ENCODE data around the gene PLXNB3.
A peak's percentile ranks its signal among the peaks of the same experiment; 100 is the strongest.

DNA sequence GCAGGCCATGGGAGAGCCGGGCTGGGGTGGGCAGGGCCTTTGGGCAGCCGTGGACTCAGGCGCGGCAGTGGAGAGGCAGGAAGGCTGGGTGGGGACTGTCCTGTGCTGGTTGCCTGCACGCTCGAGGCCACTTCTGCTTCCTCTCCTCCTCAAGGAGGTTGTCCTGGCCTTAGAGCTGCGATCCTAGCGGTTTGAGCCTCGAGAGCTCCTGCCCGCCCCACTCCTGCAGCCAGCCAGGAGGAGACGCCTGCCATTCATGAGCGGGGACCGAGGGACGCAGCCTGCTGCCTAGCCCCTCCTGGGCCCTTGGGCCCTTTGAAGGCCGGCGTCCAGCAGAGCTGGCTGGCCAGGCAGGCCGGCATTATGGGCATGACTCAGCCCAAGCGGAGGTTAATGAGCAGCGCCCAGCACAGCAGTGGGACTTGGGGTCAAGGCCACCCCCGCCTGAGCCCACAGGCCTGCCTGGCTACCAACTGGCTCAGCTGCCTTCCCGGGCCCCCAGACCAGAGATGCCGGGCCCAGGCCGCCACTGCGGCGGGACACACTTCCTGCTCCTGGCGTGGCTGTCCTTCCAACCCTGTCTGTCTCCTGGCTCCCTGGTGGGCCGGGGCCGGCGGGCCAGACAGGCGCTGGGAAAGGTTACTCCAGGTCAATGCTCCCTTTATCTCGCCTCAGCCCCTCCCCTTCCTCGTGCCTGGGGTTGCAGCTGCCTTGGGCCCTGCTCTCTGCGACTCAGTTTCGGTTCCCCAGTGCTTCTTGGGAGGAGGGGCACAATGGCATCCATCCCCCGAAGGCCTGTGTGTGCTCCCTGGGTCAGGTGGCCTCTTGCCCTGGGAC is 37.5 kb upstream of the PLXNB3 start:
- TF ChIP-seq POLR2AphosphoS5 (IDR thresholded peaks at IDR 0.05; ENCODE audit: low read depth, low read length), result no peak
- TF ChIP-seq, protein P1, sequence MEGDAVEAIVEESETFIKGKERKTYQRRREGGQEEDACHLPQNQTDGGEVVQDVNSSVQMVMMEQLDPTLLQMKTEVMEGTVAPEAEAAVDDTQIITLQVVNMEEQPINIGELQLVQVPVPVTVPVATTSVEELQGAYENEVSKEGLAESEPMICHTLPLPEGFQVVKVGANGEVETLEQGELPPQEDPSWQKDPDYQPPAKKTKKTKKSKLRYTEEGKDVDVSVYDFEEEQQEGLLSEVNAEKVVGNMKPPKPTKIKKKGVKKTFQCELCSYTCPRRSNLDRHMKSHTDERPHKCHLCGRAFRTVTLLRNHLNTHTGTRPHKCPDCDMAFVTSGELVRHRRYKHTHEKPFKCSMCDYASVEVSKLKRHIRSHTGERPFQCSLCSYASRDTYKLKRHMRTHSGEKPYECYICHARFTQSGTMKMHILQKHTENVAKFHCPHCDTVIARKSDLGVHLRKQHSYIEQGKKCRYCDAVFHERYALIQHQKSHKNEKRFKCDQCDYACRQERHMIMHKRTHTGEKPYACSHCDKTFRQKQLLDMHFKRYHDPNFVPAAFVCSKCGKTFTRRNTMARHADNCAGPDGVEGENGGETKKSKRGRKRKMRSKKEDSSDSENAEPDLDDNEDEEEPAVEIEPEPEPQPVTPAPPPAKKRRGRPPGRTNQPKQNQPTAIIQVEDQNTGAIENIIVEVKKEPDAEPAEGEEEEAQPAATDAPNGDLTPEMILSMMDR (IDR thresholded peaks at IDR 0.05), result no peak
- TF ChIP-seq SIN3A (IDR thresholded peaks at IDR 0.05; ENCODE audit: borderline replicate concordance, insufficient read depth, low read depth, low read length), result 0 out of 2 replicates have a peak, but pooled peaks have one; percentile 24
- TF ChIP-seq, protein P2, sequence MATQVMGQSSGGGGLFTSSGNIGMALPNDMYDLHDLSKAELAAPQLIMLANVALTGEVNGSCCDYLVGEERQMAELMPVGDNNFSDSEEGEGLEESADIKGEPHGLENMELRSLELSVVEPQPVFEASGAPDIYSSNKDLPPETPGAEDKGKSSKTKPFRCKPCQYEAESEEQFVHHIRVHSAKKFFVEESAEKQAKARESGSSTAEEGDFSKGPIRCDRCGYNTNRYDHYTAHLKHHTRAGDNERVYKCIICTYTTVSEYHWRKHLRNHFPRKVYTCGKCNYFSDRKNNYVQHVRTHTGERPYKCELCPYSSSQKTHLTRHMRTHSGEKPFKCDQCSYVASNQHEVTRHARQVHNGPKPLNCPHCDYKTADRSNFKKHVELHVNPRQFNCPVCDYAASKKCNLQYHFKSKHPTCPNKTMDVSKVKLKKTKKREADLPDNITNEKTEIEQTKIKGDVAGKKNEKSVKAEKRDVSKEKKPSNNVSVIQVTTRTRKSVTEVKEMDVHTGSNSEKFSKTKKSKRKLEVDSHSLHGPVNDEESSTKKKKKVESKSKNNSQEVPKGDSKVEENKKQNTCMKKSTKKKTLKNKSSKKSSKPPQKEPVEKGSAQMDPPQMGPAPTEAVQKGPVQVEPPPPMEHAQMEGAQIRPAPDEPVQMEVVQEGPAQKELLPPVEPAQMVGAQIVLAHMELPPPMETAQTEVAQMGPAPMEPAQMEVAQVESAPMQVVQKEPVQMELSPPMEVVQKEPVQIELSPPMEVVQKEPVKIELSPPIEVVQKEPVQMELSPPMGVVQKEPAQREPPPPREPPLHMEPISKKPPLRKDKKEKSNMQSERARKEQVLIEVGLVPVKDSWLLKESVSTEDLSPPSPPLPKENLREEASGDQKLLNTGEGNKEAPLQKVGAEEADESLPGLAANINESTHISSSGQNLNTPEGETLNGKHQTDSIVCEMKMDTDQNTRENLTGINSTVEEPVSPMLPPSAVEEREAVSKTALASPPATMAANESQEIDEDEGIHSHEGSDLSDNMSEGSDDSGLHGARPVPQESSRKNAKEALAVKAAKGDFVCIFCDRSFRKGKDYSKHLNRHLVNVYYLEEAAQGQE (IDR thresholded peaks at IDR 0.05; ENCODE audit: insufficient read depth in 1 of 2, low read depth in 2 of 2, low read length in 1 of 2), result no peak
